Measurements from ENCODE around the gene MEGF11. TPM values are rescaled to one million over a fixed set of nuclear protein-coding genes. Genes with fewer than 3 reads are reported as not detected.

The MEGF11 gene
- total RNA-seq, 1 experiment from 2014 or later, result 0.09 TPM

GRCh38 chr15:66068801-66069200 lies 184.7 kb downstream of the MEGF11 start:
- intact Hi-C loops (cut with micrococcal nuclease; ENCODE audit: unreplicated experiment), result no loop called here
- CTCF ChIA-PET, result no interaction called here
- no peaks in the 10 kb centered on the region for H3K27me3 Mint-ChIP-seq (ENCODE audit: unreplicated experiment)

GRCh38 chr15:66067687-66068086 lies 185.9 kb downstream of the MEGF11 start:
- no TSS peak for BruUV-seq (replicated peaks)
- Mint-ChIP-seq H3K27me3 (ENCODE audit: unreplicated experiment) (no peaks in the 10 kb centered on the region), H3K36me3 (ENCODE audit: insufficient read depth, unreplicated experiment) (no peaks in the 10 kb centered on the region), H3K4me3 (ENCODE audit: low read depth, unreplicated experiment) (no peak overlapping the region), H3K4me1 (ENCODE audit: low read depth, unreplicated experiment) (peaks cover 14% of the 10 kb centered on the region), H3K27ac (ENCODE audit: unreplicated experiment) (no peak overlapping the region), H3K9me3 (ENCODE audit: low read depth, unreplicated experiment) (no peaks in the 10 kb centered on the region)
- intact Hi-C loops (cut with micrococcal nuclease; ENCODE audit: unreplicated experiment), result no loop called here
- no peak for TF ChIP-seq CTCF (IDR thresholded peaks at IDR 0.05; ENCODE audit: unreplicated experiment)
- no peak for DNase-seq
- CTCF ChIA-PET, result interaction anchor here (2.1 kb wide), 1 partner anchor 13 kb away, joined by 5 read pairs; no protein-coding TSS in a partner anchor

More at GRCh38 chr15:66068801-66069200, 184.7 kb downstream of the MEGF11 start:
- no peak for DNase-seq
- Mint-ChIP-seq H3K4me1 (ENCODE audit: low read depth, unreplicated experiment) (peaks cover 14% of the 10 kb centered on the region), H3K4me3 (ENCODE audit: low read depth, unreplicated experiment) (no peak overlapping the region), H3K9me3 (ENCODE audit: low read depth, unreplicated experiment) (no peaks in the 10 kb centered on the region), H3K27ac (ENCODE audit: unreplicated experiment) (no peak overlapping the region), H3K36me3 (ENCODE audit: insufficient read depth, unreplicated experiment) (no peaks in the 10 kb centered on the region)
- TF ChIP-seq CTCF (IDR thresholded peaks at IDR 0.05; ENCODE audit: unreplicated experiment), result no peak
- no TSS peak for BruUV-seq (replicated peaks)

- peaks cover 14% of the 10 kb centered on the region for H3K4me1 Mint-ChIP-seq (ENCODE audit: low read depth, unreplicated experiment)
- no peaks in the 10 kb centered on the region for H3K27me3 Mint-ChIP-seq (ENCODE audit: unreplicated experiment)
- CTCF ChIA-PET, result interaction anchor here (2.1 kb wide), 1 partner anchor 15 kb away, joined by 5 read pairs; no protein-coding TSS in a partner anchor
- no TSS peak for BruUV-seq (replicated peaks)
- H3K27ac Mint-ChIP-seq (ENCODE audit: unreplicated experiment), result no peak overlapping the region
- H3K4me3 Mint-ChIP-seq (ENCODE audit: low read depth, unreplicated experiment), result no peak overlapping the region
- H3K9me3 Mint-ChIP-seq (ENCODE audit: low read depth, unreplicated experiment), result no peaks in the 10 kb centered on the region
- DNase-seq, result no peak
- no peak for TF ChIP-seq CTCF (IDR thresholded peaks at IDR 0.05; ENCODE audit: unreplicated experiment)
- no peaks in the 10 kb centered on the region for H3K36me3 Mint-ChIP-seq (ENCODE audit: insufficient read depth, unreplicated experiment)
- intact Hi-C loops (cut with micrococcal nuclease; ENCODE audit: unreplicated experiment), result no loop called here
Measured at GRCh38 chr15:66066481-66066880, 187.1 kb downstream of the MEGF11 start.

- DNase-seq, result no peak
- peaks cover 3% of the 10 kb centered on the region for H3K27me3 Mint-ChIP-seq (ENCODE audit: unreplicated experiment)
- CTCF ChIA-PET, result no interaction called here
- H3K27ac Mint-ChIP-seq (ENCODE audit: unreplicated experiment), result no peak overlapping the region
- BruUV-seq (replicated peaks), result no TSS peak
- intact Hi-C loops (cut with micrococcal nuclease; ENCODE audit: unreplicated experiment), result no loop called here
- no peak for TF ChIP-seq CTCF (IDR thresholded peaks at IDR 0.05; ENCODE audit: unreplicated experiment)
- H3K4me3 Mint-ChIP-seq (ENCODE audit: low read depth, unreplicated experiment), result no peak overlapping the region
- H3K4me1 Mint-ChIP-seq (ENCODE audit: low read depth, unreplicated experiment), result peaks cover 14% of the 10 kb centered on the region
- H3K36me3 Mint-ChIP-seq (ENCODE audit: insufficient read depth, unreplicated experiment), result no peaks in the 10 kb centered on the region
- no peaks in the 10 kb centered on the region for H3K9me3 Mint-ChIP-seq (ENCODE audit: low read depth, unreplicated experiment)
Measured at GRCh38 chr15:66066005-66066404, 187.5 kb downstream of the MEGF11 start.
